HG03039 (cell line): Measurements from ENCODE around the gene CDON.
"Not testable (repeated sequence)": the region's sequence is repeated elsewhere in the genome, so short reads cannot be mapped to it uniquely, and the experiment has no call there.

Experiments
- ATAC-seq: cut with Tn5 transposase; IDR thresholded peaks from one replicate; pipeline ENCODE4 v1.9.1; 2021; ENCODE audit warnings: mild to moderate bottlenecking, moderate library complexity; ENCODE audit not compliant: unreplicated experiment

Gene CDON

DNA sequence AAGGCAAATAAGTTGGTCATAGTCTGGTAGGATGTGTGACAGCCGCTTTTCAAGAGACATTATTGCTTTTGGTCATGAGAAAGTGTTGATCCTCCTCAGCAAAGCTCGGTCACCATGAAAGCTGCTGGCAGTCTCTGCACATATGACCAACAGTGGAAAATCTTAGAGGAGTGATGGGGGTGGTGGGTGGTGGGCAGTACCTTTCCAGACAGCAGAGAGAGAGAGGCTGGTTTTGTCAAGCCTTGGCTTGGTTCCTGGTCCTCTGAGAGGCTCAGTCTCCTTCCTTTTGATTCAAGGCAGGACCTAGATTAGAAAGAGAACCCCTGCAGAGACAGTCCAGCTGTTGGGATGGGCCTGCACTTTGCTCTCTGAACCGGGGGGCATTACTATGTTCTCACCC is 136.9 kb downstream of the CDON start:
- no peak for ATAC-seq

DNA sequence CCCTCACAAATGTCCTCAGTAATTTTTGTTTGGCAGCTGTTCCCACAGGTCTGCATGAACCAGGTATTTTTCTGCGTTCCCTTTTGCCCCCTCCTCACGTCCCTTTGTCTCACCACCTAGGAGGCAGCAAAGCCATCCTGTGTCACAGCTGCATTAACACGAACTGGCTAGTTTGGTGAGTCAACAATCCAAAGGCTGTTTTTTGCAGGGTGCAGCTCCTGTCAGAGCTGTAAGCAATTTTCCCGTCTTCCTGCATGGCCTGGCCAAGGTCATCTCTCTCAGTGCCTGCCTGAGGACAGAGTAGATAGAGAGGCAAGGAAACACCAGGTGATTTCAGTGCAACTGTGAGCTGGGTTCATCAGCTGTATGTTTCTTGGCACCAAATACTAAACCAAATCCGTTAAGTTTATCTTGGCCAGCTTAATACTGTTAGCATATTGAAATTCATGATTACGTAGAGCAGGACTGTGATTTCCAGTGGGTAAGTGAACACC is 137.4 kb downstream of the CDON start:
- ATAC-seq, result no peak

DNA sequence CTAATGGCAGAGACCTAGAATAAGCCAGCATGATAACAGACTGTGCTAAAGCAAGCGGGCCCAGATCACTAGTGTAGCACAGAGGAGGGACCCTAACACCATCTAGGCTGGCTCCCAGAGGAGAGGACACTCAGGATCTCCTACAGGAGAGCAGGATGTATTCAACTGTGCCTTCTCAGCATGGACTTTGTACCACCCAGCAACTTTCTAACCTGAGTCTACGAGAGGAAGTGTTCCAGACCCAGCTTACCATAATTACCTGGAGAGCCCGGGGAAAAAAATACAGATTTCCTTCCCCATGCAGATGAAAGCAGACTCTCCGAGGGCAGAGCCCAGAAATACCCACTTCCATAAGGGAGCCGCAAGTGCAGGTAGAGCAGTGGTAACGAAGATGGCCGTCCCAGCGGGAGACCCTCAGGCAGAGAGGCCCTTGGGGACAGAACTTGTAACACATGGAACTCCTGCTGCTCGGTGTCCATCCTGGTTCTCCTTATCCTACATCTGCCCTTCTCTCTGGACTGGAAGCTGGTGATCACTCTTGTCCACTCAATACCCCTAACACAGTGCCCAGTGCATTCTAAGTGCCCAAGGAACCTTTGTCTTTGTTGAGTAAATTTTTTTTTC is 138.2 kb downstream of the CDON start:
- no peak for ATAC-seq

DNA sequence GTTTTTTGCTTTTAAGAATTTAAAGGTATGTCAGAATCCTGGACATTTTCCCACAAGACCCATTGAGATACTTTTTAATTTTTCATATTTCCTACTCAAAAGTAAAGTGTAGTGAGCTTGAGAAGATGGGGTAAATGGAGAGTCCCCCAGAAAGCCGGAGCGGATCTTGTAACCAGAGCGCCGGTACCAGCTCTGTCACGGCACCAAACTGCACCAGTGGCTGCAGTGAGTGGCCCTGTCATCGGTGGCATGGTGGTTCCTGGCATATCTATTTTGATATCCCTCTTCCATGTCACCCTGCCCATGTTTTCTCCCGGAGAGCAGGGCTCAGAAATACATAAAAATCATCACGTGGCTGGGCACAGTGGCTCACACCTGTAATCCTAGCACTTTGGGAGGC is 139.0 kb downstream of the CDON start:
- no peak for ATAC-seq

DNA sequence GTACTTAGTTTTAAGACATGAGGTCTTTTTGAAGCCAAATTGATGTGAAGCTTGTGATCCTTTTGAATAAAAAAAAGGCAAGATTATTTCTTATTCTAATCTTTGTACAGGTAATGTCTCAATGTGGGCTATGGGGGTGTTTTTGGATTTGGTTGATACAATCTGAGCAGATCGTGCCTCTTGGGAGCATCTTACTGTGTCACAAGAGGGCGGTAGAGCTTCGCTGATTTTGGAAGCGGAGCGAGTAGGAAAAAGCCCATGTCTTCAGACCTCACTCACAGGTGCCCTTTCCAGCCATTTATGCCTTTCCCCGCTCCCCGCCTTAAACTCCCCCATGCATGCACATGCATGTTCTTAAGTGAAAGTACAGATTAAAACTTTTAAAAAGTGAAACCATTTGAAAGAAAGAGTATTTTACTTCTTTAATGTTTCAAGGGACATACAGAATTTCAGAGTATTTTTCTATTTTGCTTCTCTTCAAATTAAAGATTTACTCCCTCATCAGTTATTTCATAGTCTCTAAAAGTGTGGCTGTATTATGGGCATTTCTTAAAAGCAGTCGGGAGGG is 139.6 kb downstream of the CDON start:
- no peak for ATAC-seq

DNA sequence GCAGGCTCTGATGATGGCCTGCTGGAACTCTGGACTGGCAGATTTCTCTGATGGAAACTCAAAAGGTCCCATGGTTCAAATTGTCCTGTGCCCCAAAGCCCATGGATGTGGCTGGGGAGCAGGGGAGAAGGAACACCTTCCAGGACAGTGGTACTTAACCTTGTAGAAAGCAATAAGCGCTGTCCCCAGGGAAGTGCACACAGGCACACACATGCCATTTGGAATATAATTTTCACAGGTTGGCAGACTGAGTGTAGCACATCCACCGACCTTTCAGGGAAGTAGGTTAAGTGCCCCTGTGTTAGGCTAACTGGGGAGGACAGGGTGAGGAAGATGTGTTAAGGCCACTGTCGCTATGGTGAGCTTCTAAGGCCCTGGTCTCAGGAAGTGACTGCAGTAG is 140.5 kb downstream of the CDON start:
- no peak for ATAC-seq

DNA sequence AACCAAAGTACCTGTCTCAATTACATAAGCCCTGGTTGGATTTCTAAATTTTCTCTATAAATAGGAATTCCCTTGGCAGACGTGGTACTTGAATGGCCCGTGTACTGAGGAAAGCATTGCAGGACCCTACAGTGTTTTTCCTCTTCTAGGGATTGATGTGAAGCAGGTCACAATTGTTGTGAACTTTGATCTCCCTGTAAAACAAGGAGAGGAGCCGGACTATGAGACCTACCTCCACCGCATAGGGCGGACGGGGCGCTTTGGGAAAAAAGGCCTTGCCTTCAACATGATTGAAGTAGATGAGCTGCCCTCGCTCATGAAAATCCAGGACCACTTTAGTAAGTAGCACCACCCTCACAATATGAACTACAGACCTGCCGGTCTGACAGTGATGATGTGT is 141.6 kb downstream of the CDON start:
- ATAC-seq, result no peak

DNA sequence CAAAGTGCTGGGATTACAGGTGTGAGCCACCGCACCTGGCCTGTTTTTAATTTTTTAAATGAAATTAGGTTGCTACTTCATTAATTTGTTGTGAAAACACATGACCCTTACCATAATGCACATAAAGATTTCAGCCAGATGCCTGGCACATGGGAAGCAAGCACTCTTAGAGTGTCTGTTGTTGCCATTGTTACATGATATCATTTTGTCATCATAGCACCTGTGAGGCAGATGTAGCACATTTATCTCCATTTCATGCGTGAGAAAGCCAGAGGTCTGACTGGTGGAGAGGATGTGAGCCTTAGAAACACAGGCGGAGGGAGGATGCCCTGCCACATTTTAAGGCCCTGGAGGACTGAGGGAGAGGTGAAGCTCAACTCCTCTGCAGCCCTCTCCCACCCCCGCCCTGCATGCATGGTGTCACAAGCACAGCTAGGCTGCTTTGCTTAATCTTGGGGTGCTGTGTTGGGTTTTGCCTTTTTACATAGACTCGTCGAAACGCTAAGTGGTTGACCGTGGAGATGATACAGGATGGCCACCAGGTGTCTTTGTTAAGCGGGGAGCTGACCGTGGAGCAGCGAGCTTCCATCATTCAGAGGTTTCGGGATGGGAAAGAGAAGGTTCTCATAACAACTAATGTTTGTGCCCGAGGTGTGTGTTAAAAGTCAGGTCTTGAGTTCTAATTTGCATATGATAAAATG is 144.4 kb downstream of the CDON start:
- ATAC-seq, result no peak

DNA sequence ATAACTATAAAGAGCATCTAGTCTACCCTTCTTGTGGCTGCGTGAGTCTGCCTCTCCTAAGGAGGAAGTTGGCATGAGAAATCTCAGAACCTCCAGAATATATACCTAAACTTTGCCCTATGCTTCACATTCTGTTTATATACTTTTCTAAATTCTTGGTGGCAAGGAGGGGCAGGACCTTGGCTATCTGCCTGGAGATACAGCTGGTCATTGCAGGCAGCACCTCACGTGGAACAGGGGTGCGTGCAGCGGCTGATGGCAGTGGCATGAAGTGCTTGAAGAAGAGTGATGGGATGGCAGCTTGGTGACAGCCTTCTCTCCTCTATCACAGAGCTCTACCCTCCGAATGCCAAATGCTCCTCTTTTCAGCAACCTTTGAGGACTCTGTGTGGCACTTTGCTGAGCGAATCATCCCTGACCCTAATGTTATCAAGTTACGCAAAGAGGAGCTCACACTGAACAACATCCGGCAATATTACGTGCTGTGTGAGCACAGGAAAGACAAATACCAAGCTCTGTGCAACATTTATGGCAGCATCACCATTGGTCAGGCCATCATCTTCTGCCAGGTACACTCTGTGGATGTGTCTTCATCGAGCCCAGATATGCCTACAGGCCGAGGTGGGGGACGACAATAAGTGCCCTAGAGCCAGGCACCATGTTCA is 145.9 kb downstream of the CDON start:
- ATAC-seq, result no peak

DNA sequence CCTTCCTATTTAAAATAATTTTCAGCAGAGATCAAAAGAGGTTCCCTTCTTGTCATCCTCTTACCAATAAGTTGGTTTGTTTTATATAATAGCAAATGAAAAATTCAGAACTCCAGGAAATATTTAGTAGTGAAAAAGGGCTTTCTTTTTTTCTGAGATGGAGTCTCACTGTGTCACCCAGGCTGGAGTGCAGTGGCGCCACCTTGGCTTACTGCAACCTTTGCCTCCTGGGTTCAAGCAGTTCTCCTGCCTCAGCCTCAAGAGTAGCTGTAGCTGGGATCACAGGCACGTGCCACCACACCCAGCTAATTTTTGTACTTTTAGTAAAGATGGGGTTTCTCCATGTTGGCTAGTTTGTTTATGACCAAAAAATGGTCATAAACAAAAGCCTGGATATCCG is 148.1 kb downstream of the CDON start:
- not testable (repeated sequence) for ATAC-seq

DNA sequence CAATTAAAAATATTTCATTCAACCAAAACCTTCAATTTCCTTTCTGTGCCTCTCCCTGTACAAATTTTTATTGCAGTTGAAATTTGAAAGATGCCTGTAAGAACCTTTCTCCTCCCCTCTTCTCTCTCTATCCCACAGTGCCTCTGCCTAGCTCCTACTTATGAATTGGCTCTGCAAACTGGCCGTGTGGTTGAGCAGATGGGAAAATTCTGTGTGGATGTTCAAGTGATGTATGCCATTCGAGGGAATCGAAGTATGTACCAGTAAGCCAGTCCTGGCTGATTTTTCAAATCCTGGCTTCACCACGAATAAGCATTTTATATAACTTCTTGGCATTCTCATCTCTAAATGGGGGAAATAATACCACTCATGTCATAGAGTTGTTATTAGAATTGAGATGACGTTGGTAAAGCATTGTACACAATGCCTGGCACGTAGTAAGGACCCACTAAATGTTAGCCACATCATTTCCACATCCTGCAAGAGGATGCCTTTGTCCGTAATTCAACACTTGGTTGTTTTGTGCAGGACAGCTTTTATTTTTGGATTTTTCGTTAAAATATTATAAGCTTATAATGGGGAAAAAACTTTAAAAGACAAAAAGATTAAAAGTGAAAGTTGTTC is 152.3 kb downstream of the CDON start:
- ATAC-seq, result no peak
